HG03342 (cell line): ENCODE measurements around the gene KANSL2.

Source experiments
- ATAC-seq: cut with Tn5 transposase; IDR thresholded peaks from one replicate; pipeline ENCODE4 v1.9.1; 2021; ENCODE audit warnings: mild to moderate bottlenecking, moderate library complexity; ENCODE audit not compliant: unreplicated experiment

Gene KANSL2

DNA sequence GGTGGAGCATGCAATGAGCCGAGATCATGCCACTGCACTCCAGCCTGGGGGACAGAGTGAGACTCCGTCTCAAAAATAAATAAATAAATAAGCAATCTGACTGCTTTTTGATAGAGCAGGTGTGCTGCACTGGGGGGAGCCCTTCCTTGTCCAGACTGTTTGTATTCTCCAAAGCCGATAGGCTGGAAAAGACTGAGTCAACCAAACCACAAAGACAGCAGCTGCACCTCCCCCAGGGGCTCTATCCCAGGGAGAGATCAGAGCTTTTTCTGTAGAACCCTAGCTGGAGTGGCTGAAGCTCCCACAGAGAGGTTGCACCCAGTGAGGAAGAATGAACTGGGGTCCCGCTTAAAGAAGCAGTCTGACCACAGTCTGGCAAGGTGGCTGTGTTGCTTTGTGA is 66.4 kb downstream of the KANSL2 start:
- ATAC-seq = no peak

GRCh38 chr12:48613321-48613720 is 68.7 kb downstream of the KANSL2 start:
- no peak for ATAC-seq
